HepG2 (cell line): ENCODE results near the gene SIT1. TPM values are rescaled to one million over a fixed set of nuclear protein-coding genes. Genes with fewer than 3 reads are reported as not detected.

Source experiments
- BRD4 ChIP-seq: sonication (generic); formaldehyde crosslinking; IDR thresholded peaks from 2 replicates; pipeline ENCODE4 v1.4.0; 2020; ENCODE audit warnings: missing genetic modification reagents
- CBX2 ChIP-seq, 2 experiments: fragments of 200-600 bp in 1 of 2; sonication (generic); formaldehyde crosslinking in 1 of 2; IDR thresholded peaks; 2 replicates each; pipeline versions ENCODE4 v1.7.0 to v1.8.1; 2018 to 2022; ENCODE audit warnings: low read depth in 2 of 2, low read length in 1 of 2, mild to moderate bottlenecking in 1 of 2, missing genetic modification reagents in 1 of 2
- CEBPZ ChIP-seq: IDR thresholded peaks from 2 replicates; pipeline ENCODE4 v1.6.1; 2012; ENCODE audit warnings: low read length, improper control_type of control experiment
- HNF1A ChIP-seq, 2 experiments: sonication (generic) in 1 of 2; formaldehyde crosslinking in 1 of 2; IDR thresholded peaks; 2 replicates each; pipeline versions ENCODE4 v1.4.0 to v1.6.1; 2016 to 2020; ENCODE audit warnings: borderline replicate concordance in 1 of 2, low read depth in 1 of 2, mild to moderate bottlenecking in 1 of 2, missing genetic modification reagents in 1 of 2
- KIAA2018 ChIP-seq: sonication (generic); formaldehyde crosslinking; IDR thresholded peaks from 2 replicates; pipeline ENCODE4 v1.5.0; 2020; ENCODE audit warnings: mild to moderate bottlenecking, missing genetic modification reagents, borderline replicate concordance
- SNAPC5 ChIP-seq: sonication (generic); formaldehyde crosslinking; IDR thresholded peaks from 2 replicates; pipeline ENCODE4 v1.8.1; 2023; ENCODE audit warnings: mild to moderate bottlenecking, missing genetic modification reagents, borderline replicate concordance
- ZNF512 ChIP-seq: sonication (generic); formaldehyde crosslinking; IDR thresholded peaks from 2 replicates; pipeline ENCODE4 v1.4.0; 2020; ENCODE audit warnings: mild to moderate bottlenecking, missing genetic modification reagents
- ZNF781 ChIP-seq: sonication (generic); formaldehyde crosslinking; IDR thresholded peaks from 2 replicates; pipeline ENCODE4 v1.5.1; 2020; ENCODE audit warnings: borderline replicate concordance, mild to moderate bottlenecking, missing genetic modification reagents; ENCODE audit errors: not compliant biosample characterization
- polyA plus RNA-seq, 8 experiments: library from polyadenylated mRNA; depleted of rRNA in 3 of 8; stranded (reverse) in 7 of 8; unstranded in 1 of 8; fragments of >200 nt; fragmentation: Illumina TruSeq in 4 of 8; extraction: Trizol in 4 of 8; gene quantifications; 2 replicates each; pipeline versions ENCODE4 v1.2.1 to v1.2.3, GENCODE V29; 2011 to 2016; ENCODE audit warnings: low read depth in 4 of 8, missing spikeins in 1 of 8, mixed read lengths in 1 of 8; ENCODE audit not compliant: insufficient read depth in 1 of 8
- total RNA-seq, 5 experiments: library from RNA; depleted of rRNA; stranded (reverse); fragments of >200 nt; fragmentation: Illumina TruSeq; extraction: Trizol; gene quantifications; 2 replicates each; pipeline ENCODE4 v1.2.3, GENCODE V29; 2016; ENCODE audit warnings: low read depth in 1 of 5

SIT1 gene
- total and polyA plus RNA-seq, 2 of the 13 experiments (the other 11 are each of a cell fraction or from before 2014, with no cell fraction given): 0.09 to 6.7 TPM

GRCh38 chr9:35657546-35658136 lies 6.9 kb upstream of the SIT1 start, which contains the start of gene RMRP (continued):
- TF ChIP-seq KIAA2018 (CRISPR knock-in tag): 0 out of 2 replicates have a peak, but pooled peaks have one; percentile 55
- no peak; the same call in none of the 2 replicates for TF ChIP-seq BRD4 (CRISPR knock-in tag)
- peak; percentile 66; the same call in 1 of the 2 replicates for TF ChIP-seq ZNF512 (CRISPR knock-in tag)
- no peak for TF ChIP-seq ZNF781 (CRISPR knock-in tag)
- peak; percentile 100 for TF ChIP-seq SNAPC5 (CRISPR knock-in tag)
- peak; percentile 65 for TF ChIP-seq HNF1A (IDR thresholded peaks at IDR 0.05; ENCODE audit: low read depth)
- peak; percentile 78 for TF ChIP-seq HNF1A (CRISPR knock-in tag; IDR thresholded peaks at IDR 0.05; ENCODE audit: borderline replicate concordance)
- TF ChIP-seq CBX2 (IDR thresholded peaks at IDR 0.05; ENCODE audit: low read depth, low read length): no peak
- TF ChIP-seq CBX2 (CRISPR knock-in tag; IDR thresholded peaks at IDR 0.05; ENCODE audit: low read depth): peak; percentile 94
- TF ChIP-seq CEBPZ: no peak
